Measurements from ENCODE around the gene C11orf24. TPM values are rescaled to one million over a fixed set of nuclear protein-coding genes. Genes with fewer than 3 reads are reported as not detected.

The C11orf24 gene
- total RNA-seq, 1 donor from 2014 or later, result 41.8 TPM

DNA sequence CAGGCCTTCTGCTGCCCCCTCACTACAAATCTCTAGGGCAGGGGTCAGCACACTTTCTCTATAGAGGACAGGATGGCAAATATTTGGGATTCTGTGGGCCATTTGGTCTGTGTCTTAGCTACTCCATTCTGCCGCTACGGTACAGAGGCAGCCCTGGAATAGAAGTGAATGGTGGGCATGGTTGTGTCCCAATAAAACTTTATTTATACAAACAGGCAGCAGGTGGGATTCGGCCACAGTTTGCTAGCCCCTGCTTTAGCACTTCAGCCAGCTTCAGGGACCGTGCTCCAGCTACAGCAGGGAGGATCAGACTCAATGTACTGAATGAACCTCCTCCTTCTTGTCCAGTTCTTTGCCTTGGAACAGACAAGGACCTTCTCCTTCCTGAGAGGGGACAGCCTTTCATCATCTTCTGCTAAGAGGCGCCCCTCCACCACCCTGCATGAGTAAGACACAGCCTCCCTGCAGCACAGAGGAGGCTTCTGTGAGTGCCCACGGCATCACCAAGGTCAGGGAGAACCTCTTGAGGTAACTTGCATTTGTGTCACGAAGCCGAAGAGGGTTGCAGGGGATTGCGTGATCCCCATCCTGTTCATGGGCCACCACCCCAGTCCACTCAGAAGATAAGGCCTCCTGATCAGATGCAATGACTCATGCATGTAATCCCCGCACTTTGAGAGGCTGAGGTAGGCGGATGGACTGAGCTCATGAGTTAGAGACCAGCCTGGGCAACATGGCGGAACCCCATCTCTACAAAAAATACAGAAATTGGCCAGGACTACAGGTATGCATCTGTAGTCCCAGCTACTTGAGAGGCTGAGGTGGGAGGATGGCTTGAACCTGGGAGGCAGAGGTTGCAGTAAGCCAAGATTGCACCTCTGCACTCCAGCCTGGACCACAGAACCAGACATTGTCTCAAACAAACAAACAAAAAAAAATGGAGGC is 4.6 kb downstream of the C11orf24 start:
- Mint-ChIP-seq H3K4me1 (peaks cover 19% of the 10 kb centered on the region), H3K9me3 (no peaks in the 10 kb centered on the region)
- no peak for DNase-seq (ENCODE audit: low spot score in 2 of 2, unreplicated experiment in 2 of 2)

DNA sequence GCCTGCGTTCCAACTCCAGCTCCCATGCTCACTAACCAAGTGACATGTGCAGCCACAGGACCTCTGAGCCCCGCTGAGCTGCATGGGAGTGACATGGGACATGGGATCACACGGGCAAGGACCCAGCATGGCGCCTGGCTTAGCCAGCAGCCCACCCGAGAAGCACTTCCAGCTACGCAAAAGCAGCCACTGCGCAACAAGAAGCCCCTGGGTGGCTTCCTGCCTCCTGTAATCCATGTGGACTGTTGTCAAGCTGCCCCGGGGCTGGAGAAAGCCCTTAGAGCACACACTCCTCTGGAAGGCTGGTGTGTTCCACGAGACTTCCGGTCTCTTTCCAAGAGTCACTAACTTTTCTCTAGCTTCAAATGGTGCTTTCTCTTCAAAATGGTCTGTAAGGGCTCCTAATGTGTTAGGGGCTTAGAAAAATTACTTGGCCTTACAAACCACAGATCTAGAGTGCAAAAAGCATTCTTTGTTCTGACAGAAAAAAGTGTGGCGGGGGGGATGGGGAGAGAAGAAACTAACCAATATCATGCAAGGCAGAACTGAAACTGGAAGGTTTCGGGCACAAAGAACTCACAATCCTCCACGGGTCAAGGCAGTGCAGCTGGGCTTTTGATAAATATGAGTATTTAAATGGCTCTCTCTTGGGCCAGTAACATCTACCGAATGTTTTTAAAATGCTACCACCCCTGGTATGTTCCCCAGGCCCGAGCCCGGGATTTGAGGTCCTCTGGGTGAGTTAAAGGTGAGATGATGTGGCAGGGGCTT is 5.5 kb downstream of the C11orf24 start:
- H3K27me3 Mint-ChIP-seq (ENCODE audit: low read depth), result no peaks in the 10 kb centered on the region
- peaks cover 27% of the 10 kb centered on the region for H3K36me3 Mint-ChIP-seq
- TF ChIP-seq, protein P1, sequence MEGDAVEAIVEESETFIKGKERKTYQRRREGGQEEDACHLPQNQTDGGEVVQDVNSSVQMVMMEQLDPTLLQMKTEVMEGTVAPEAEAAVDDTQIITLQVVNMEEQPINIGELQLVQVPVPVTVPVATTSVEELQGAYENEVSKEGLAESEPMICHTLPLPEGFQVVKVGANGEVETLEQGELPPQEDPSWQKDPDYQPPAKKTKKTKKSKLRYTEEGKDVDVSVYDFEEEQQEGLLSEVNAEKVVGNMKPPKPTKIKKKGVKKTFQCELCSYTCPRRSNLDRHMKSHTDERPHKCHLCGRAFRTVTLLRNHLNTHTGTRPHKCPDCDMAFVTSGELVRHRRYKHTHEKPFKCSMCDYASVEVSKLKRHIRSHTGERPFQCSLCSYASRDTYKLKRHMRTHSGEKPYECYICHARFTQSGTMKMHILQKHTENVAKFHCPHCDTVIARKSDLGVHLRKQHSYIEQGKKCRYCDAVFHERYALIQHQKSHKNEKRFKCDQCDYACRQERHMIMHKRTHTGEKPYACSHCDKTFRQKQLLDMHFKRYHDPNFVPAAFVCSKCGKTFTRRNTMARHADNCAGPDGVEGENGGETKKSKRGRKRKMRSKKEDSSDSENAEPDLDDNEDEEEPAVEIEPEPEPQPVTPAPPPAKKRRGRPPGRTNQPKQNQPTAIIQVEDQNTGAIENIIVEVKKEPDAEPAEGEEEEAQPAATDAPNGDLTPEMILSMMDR (IDR thresholded peaks at IDR 0.05; ENCODE audit: unreplicated experiment), result no peak

More for the DNA sequence above, 4.6 kb downstream of the C11orf24 start:
- TF ChIP-seq, protein P1 (IDR thresholded peaks at IDR 0.05; ENCODE audit: unreplicated experiment), result no peak
- Mint-ChIP-seq H3K27ac (no peak overlapping the region), H3K27me3 (ENCODE audit: low read depth) (no peaks in the 10 kb centered on the region), H3K36me3 (peaks cover 24% of the 10 kb centered on the region), H3K4me3 (no peak overlapping the region)

DNA sequence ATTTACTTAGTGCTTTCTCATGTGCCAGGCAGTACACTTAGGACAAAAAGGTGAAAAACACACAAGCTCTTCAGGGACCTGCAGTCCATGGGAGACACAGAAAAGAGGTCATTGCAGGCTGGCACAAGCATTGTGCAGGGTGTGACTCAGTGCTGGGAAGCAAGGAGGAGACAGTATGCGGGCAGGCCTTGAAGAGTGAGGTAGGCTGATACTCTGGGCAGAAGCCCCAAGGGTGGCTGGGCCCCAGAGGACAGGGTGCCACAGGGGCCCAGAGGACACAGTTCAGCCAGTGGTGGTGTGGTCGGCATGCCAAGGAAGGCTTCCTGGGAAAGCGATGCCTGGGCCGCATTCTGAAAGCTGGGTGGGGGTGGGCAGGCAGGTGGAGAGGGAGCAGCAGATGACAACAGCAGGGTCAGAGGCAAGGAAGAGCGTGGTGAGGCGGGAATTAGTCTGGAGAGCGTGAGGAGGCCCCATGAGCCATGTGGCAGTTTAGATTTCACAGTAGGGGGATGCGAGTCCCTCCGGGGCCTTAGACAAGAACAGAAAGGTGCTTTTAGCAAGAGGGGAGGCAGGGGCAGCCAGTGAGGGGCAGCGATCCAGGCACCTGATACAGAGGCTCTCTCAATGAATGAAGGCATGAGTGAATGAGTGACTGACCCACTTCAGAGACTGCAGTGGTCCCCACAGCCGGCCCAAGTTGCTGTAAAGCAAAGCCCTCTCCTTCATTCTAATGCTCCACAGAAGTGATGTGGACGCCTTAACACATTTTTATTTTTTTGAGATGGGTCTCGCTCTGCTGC is 6.8 kb downstream of the C11orf24 start:
- peaks cover 29% of the 10 kb centered on the region for H3K36me3 Mint-ChIP-seq
- H3K9me3 Mint-ChIP-seq, result no peaks in the 10 kb centered on the region
- no peak for DNase-seq (ENCODE audit: low spot score in 2 of 2, unreplicated experiment in 2 of 2)
- H3K27me3 Mint-ChIP-seq (ENCODE audit: low read depth), result no peaks in the 10 kb centered on the region
- H3K4me1 Mint-ChIP-seq, result peaks cover 8% of the 10 kb centered on the region
- no peak overlapping the region for H3K27ac Mint-ChIP-seq
- TF ChIP-seq, protein P1 (IDR thresholded peaks at IDR 0.05; ENCODE audit: unreplicated experiment), result no peak
- no peak overlapping the region for H3K4me3 Mint-ChIP-seq

More for the DNA sequence above, 5.5 kb downstream of the C11orf24 start:
- no peak overlapping the region for H3K27ac Mint-ChIP-seq
- H3K4me3 Mint-ChIP-seq, result no peak overlapping the region
- no peaks in the 10 kb centered on the region for H3K9me3 Mint-ChIP-seq
- peaks cover 19% of the 10 kb centered on the region for H3K4me1 Mint-ChIP-seq
- no peak for DNase-seq (ENCODE audit: low spot score in 2 of 2, unreplicated experiment in 2 of 2)

DNA sequence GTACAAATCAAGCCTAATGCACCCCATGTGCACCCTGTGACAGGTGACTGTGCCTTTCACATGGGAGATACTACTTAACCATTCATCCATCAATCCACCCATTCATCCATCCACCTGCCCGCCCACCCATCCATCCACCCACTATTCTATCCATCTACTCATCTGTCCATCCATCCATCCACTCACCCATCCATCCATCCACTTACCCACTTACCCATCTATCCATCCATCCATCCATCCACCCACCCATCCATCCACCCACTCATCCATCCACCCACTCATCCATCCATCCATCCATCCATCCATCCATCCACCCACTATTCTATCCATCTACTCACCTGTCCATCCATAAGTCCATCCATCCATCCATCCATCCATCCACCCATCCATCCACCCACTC is 7.5 kb downstream of the C11orf24 start:
- Mint-ChIP-seq H3K36me3 (peaks cover 29% of the 10 kb centered on the region), H3K27me3 (ENCODE audit: low read depth) (no peaks in the 10 kb centered on the region), H3K9me3 (no peaks in the 10 kb centered on the region), H3K27ac (no peak overlapping the region), H3K4me3 (no peak overlapping the region), H3K4me1 (peaks cover 2% of the 10 kb centered on the region)
- TF ChIP-seq, protein P1 (IDR thresholded peaks at IDR 0.05; ENCODE audit: unreplicated experiment), result no peak
- DNase-seq (ENCODE audit: low spot score in 2 of 2, unreplicated experiment in 2 of 2), result no peak

DNA sequence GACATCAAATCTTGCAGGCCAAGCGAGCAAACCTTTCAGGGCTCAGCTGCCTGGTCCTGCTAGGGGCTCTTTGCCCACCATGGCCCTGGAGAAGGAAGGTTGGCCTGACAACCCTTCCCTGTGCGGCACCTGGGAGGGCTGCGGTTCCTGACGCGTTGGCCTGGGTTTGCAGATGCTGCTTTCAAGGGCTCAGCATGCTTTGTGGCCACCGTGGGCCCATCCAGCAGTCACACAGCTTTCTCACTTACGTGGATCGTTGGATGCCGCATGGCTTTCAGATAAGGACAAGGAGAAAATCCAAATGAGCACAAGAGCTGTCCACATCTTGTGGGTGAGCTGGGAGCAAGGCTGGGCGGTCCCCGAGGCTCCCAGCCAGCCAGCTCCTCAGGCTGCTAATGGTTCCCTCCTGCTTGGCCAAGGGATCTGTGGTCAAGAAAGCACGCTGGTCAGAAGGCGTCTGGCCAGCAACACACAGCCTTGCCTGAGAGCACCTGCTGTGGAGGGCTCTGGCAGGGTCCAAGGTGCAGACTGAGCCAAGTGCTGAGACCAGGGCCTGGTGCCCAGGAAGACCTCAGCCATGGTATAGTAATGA is 8.2 kb downstream of the C11orf24 start:
- H3K9me3 Mint-ChIP-seq, result no peaks in the 10 kb centered on the region
- no peak for DNase-seq (ENCODE audit: low spot score in 2 of 2, unreplicated experiment in 2 of 2)
- TF ChIP-seq, protein P1 (IDR thresholded peaks at IDR 0.05; ENCODE audit: unreplicated experiment), result no peak
- H3K36me3 Mint-ChIP-seq, result peaks cover 29% of the 10 kb centered on the region
- no peaks in the 10 kb centered on the region for H3K27me3 Mint-ChIP-seq (ENCODE audit: low read depth)
- no peak overlapping the region for H3K4me3 Mint-ChIP-seq
- H3K4me1 Mint-ChIP-seq, result no peaks in the 10 kb centered on the region
- H3K27ac Mint-ChIP-seq, result no peak overlapping the region

All from mesothelial cell of epicardium (in vitro differentiated cells).